Stimulated activated CD4-positive, alpha-beta T cell treated with anti-CD3 and anti-CD28 coated beads, Interleukin-4, amount 100 ng/mL, for 4 hours (primary cell): Measurements from ENCODE around the gene CHAC2.

Experiments
- DNase-seq, 2 experiments: peaks; one replicate each; pipeline ENCODE4 v3.0.0-alpha.2; 2020

The CHAC2 gene

GRCh38 chr2:53778536-53779162 lies 11.0 kb downstream of the CHAC2 start:
- DNase-seq: no peak

GRCh38 chr2:53780056-53780455 lies 12.5 kb downstream of the CHAC2 start:
- DNase-seq: no peak

- no peak for DNase-seq
Observed at GRCh38 chr2:53782676-53783075, 15.1 kb downstream of the CHAC2 start.

- no peak for DNase-seq
Observed at GRCh38 chr2:53784436-53784835, 16.8 kb downstream of the CHAC2 start.

GRCh38 chr2:53785366-53785765 lies 17.8 kb downstream of the CHAC2 start:
- DNase-seq: no peak

GRCh38 chr2:53786352-53786704 lies 18.7 kb downstream of the CHAC2 start:
- peak in 1 of 2 experiments; percentile 6 for DNase-seq

- DNase-seq: peak; percentile 79 to 81
Observed at GRCh38 chr2:53786705-53787613, 19.4 kb downstream of the CHAC2 start, which contains the start of the genes ASB3 and ERLEC1. Gene ASB3 (minus strand): TSS chr2:53786953. CDS start chr2:53765572, 21,381 bp downstream. Gene ERLEC1 (plus strand): TSS chr2:53787044. CDS start chr2:53787211, 167 bp downstream.

- DNase-seq: peak in 1 of 2 experiments; percentile 10
Observed at GRCh38 chr2:53787614-53788289, 20.1 kb downstream of the CHAC2 start.

GRCh38 chr2:53793261-53793660 lies 25.7 kb downstream of the CHAC2 start:
- no peak for DNase-seq

- no peak for DNase-seq
Observed at GRCh38 chr2:53793821-53794220, 26.2 kb downstream of the CHAC2 start.

GRCh38 chr2:53801547-53801946 lies 33.9 kb downstream of the CHAC2 start:
- no peak for DNase-seq

GRCh38 chr2:53802617-53803151 lies 35.1 kb downstream of the CHAC2 start:
- DNase-seq: no peak

GRCh38 chr2:53811601-53812000 lies 44.0 kb downstream of the CHAC2 start:
- DNase-seq: no peak

GRCh38 chr2:53813151-53813550 lies 45.5 kb downstream of the CHAC2 start:
- DNase-seq: no peak

- DNase-seq: no peak
Observed at GRCh38 chr2:53818854-53819435, 51.3 kb downstream of the CHAC2 start.

GRCh38 chr2:53819634-53820033 lies 52.0 kb downstream of the CHAC2 start:
- no peak for DNase-seq

GRCh38 chr2:53820048-53820447 lies 52.4 kb downstream of the CHAC2 start:
- no peak for DNase-seq

- no peak for DNase-seq
Observed at GRCh38 chr2:53820711-53821110, 53.1 kb downstream of the CHAC2 start.

- no peak for DNase-seq
Observed at GRCh38 chr2:53821810-53822209, 54.2 kb downstream of the CHAC2 start.

GRCh38 chr2:53823639-53824038 lies 56.0 kb downstream of the CHAC2 start:
- DNase-seq: peak in 1 of 2 experiments; percentile 5
